Urothelium cell line (cell line): ENCODE measurements around the gene KRT35.

Experiments used
- DNase-seq: peaks from one replicate; pipeline ENCODE4 v3.0.0; 2011; ENCODE audit warnings: low spot score, mixed read lengths
- FAIRE-seq: peaks from 2 replicates; lab custom pipeline; 2011; peaks lifted over from hg19 to GRCh38; lab: Jason Lieb, UNC

KRT35 gene

GRCh38 chr17:41512546-41513167 lies 31.7 kb upstream of the KRT35 start:
- DNase-seq (no peak), FAIRE-seq (no peak)

GRCh38 chr17:41511716-41512115 lies 30.8 kb upstream of the KRT35 start:
- FAIRE-seq: no peak
- no peak for DNase-seq

GRCh38 chr17:41511116-41511515 lies 30.2 kb upstream of the KRT35 start:
- FAIRE-seq: no peak
- DNase-seq: no peak

- FAIRE-seq (no peak), DNase-seq (no peak)
Observed at GRCh38 chr17:41510251-41511065, 29.5 kb upstream of the KRT35 start.

- no peak for FAIRE-seq
- DNase-seq: no peak
Observed at GRCh38 chr17:41507315-41507880, 26.4 kb upstream of the KRT35 start.

- no peak for DNase-seq
- no peak for FAIRE-seq
Observed at GRCh38 chr17:41505809-41506767, 25.1 kb upstream of the KRT35 start.

- FAIRE-seq (no peak), DNase-seq (no peak)
Observed at GRCh38 chr17:41505007-41505808, 24.3 kb upstream of the KRT35 start, which contains the start of gene KRT13. Gene KRT13, minus strand, starts transcription at chr17:41505612. Its CDS starts 62 bp downstream, at chr17:41505550.

GRCh38 chr17:41504246-41504977 lies 23.5 kb upstream of the KRT35 start:
- FAIRE-seq (no peak), DNase-seq (no peak)

GRCh38 chr17:41503202-41503601 lies 22.3 kb upstream of the KRT35 start:
- no peak for FAIRE-seq
- DNase-seq: no peak

GRCh38 chr17:41500131-41500911 lies 19.4 kb upstream of the KRT35 start:
- DNase-seq (peak; percentile 79), FAIRE-seq (no peak)

- no peak for FAIRE-seq
- DNase-seq: no peak
Observed at GRCh38 chr17:41499714-41500113, 18.8 kb upstream of the KRT35 start.

GRCh38 chr17:41498276-41498675 lies 17.3 kb upstream of the KRT35 start:
- DNase-seq (no peak), FAIRE-seq (no peak)

GRCh38 chr17:41496803-41497484 lies 16.0 kb upstream of the KRT35 start:
- no peak for FAIRE-seq

GRCh38 chr17:41494524-41494923 lies 13.6 kb upstream of the KRT35 start:
- FAIRE-seq (peak; percentile 82), DNase-seq (peak; percentile 49)

More at GRCh38 chr17:41496803-41497484, 16.0 kb upstream of the KRT35 start:
- DNase-seq: peak; percentile 83

- no peak for FAIRE-seq
- DNase-seq: no peak
Observed at GRCh38 chr17:41492771-41493170, 11.8 kb upstream of the KRT35 start.

GRCh38 chr17:41492351-41492750 lies 11.4 kb upstream of the KRT35 start:
- FAIRE-seq (no peak), DNase-seq (no peak)

GRCh38 chr17:41491476-41491875 lies 10.5 kb upstream of the KRT35 start:
- DNase-seq (no peak), FAIRE-seq (no peak)
